MM.1S (cell line): Measurements from ENCODE around the gene MKNK1.

Experiments used
- EZH2 ChIP-seq: fragments of 300-600 bp; sonication (generic); optimal IDR thresholded peaks from 2 replicates; pipeline ENCODE3; 2017; ENCODE audit warnings: low read depth, mild to moderate bottlenecking, antibody characterized with exemption, low read length, mixed read lengths
- EZH2phosphoT487 ChIP-seq: fragments of 300-600 bp; sonication (generic); IDR thresholded peaks from 2 replicates; pipeline ENCODE4 v1.6.1; 2018; ENCODE audit warnings: antibody characterized with exemption, low read length
- TF ChIP-seq, protein P1 (sequence below): fragments of 300-600 bp; sonication (generic); IDR thresholded peaks from 2 replicates; pipeline ENCODE4 v1.5.1; 2016; ENCODE audit warnings: antibody characterized with exemption, low read length, mixed read lengths

GRCh38 chr1:46536527-46536926 lies 67.5 kb downstream of the MKNK1 start:
- TF ChIP-seq, protein P1, sequence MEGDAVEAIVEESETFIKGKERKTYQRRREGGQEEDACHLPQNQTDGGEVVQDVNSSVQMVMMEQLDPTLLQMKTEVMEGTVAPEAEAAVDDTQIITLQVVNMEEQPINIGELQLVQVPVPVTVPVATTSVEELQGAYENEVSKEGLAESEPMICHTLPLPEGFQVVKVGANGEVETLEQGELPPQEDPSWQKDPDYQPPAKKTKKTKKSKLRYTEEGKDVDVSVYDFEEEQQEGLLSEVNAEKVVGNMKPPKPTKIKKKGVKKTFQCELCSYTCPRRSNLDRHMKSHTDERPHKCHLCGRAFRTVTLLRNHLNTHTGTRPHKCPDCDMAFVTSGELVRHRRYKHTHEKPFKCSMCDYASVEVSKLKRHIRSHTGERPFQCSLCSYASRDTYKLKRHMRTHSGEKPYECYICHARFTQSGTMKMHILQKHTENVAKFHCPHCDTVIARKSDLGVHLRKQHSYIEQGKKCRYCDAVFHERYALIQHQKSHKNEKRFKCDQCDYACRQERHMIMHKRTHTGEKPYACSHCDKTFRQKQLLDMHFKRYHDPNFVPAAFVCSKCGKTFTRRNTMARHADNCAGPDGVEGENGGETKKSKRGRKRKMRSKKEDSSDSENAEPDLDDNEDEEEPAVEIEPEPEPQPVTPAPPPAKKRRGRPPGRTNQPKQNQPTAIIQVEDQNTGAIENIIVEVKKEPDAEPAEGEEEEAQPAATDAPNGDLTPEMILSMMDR: no peak
- TF ChIP-seq EZH2phosphoT487: no peak
- TF ChIP-seq EZH2: no peak
